DND-41 (cell line): ENCODE measurements around the gene RTP1.

Source experiments
- ATAC-seq: fragments of 200-7000 bp; cut with Tn5 transposase; 3 replicates; pipeline ENCODE4 v1.9.1; 2021; ENCODE audit warnings: low read depth; ENCODE audit not compliant: insufficient read depth
- DNase-seq: peaks from one replicate; pipeline ENCODE4 v3.0.0-alpha.2; 2020
- H2AFZ ChIP-seq: 2 replicates; pipeline ENCODE4 v1.6.0; 2012; ENCODE audit warnings: low read depth, low read length
- H3K27ac ChIP-seq: 2 replicates; pipeline ENCODE4 v1.5.1; 2012; ENCODE audit warnings: low read length, inconsistent platforms
- H3K27me3 ChIP-seq: fragments of 200-600 bp; sonication (generic); 2 replicates; pipeline ENCODE4 v1.6.0; 2012; ENCODE audit warnings: low read length, mild to moderate bottlenecking, inconsistent platforms; ENCODE audit not compliant: insufficient read depth, poor library complexity
- H3K36me3 ChIP-seq: 2 replicates; pipeline ENCODE4 v1.5.1; 2012; ENCODE audit warnings: low read length, inconsistent platforms; ENCODE audit not compliant: insufficient read depth
- H3K4me1 ChIP-seq: 2 replicates; pipeline ENCODE4 v1.5.1; 2012; ENCODE audit warnings: mild to moderate bottlenecking, low read length; ENCODE audit not compliant: insufficient read depth
- H3K4me2 ChIP-seq: 2 replicates; pipeline ENCODE4 v1.6.0; 2012; ENCODE audit warnings: mild to moderate bottlenecking, moderate library complexity, low read length, inconsistent platforms; ENCODE audit not compliant: insufficient read depth
- H3K4me3 ChIP-seq, 2 experiments: fragments of 200-600 bp in 1 of 2; shearing (Covaris generic) in 1 of 2; 2 replicates each; pipeline ENCODE4 v1.5.1; 2012 to 2016; ENCODE audit warnings: inconsistent platforms in 2 of 2, low read length in 2 of 2, mild to moderate bottlenecking in 2 of 2, low read depth in 1 of 2, moderate library complexity in 1 of 2
- H3K79me2 ChIP-seq: 2 replicates; pipeline ENCODE4 v1.6.0; 2012; ENCODE audit warnings: low read length, inconsistent platforms; ENCODE audit not compliant: insufficient read depth
- H3K9ac ChIP-seq: 2 replicates; pipeline ENCODE4 v1.6.0; 2012; ENCODE audit warnings: low read depth, mild to moderate bottlenecking, inconsistent platforms, low read length, moderate library complexity
- H3K9me3 ChIP-seq: 2 replicates; pipeline ENCODE4 v1.5.1; 2012; ENCODE audit warnings: low read length, moderate library complexity, mild to moderate bottlenecking, inconsistent platforms; ENCODE audit not compliant: insufficient read depth, severe bottlenecking
- H4K20me1 ChIP-seq: 2 replicates; pipeline ENCODE4 v1.6.0; 2012; ENCODE audit warnings: low read length; ENCODE audit not compliant: insufficient read depth
- EZH2 ChIP-seq: IDR thresholded peaks from 3 replicates; pipeline ENCODE4 v1.6.1; 2012; ENCODE audit warnings: borderline replicate concordance, low read depth, mild to moderate bottlenecking, moderate library complexity, low read length, inconsistent platforms; ENCODE audit not compliant: severe bottlenecking
- TF ChIP-seq, protein P1 (sequence below): IDR thresholded peaks from 2 replicates; pipeline ENCODE4 v1.5.1; 2012; ENCODE audit warnings: borderline replicate concordance, low read length, moderate library complexity, mild to moderate bottlenecking; ENCODE audit not compliant: poor library complexity, severe bottlenecking; ENCODE audit errors: extremely low read depth

The RTP1 gene, protein sequence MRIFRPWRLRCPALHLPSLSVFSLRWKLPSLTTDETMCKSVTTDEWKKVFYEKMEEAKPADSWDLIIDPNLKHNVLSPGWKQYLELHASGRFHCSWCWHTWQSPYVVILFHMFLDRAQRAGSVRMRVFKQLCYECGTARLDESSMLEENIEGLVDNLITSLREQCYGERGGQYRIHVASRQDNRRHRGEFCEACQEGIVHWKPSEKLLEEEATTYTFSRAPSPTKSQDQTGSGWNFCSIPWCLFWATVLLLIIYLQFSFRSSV

DNA sequence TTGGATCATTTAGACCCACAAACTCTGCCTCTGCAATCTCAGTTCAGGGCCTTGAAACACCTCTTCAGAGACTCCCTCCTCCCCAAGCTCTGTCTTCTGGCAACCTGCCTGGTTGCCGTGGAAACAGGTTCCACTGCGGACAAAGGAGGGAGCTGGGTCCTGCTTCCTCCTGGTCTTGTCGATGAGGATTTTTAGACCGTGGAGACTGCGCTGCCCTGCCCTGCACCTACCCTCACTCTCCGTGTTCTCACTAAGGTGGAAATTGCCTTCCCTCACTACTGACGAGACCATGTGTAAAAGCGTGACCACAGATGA, at the start of gene RTP1:
TSS of gene RTP1 (plus strand) at position 152 of the 315 bp plus-strand sequence. CDS start at position 182, 30 bp downstream.
- Histone ChIP-seq H3K36me3 (no peaks in the 10 kb centered on the region), H2AFZ (no peak within 1 kb of the TSS), H3K9me3 (no peaks in the 10 kb centered on the region), H4K20me1 (no peaks in the 10 kb centered on the region), H3K4me3 (no peak within 1 kb of the TSS), H3K4me2 (no peak within 1 kb of the TSS), H3K4me1 (no peaks in the 10 kb centered on the region), H3K9ac (no peak within 1 kb of the TSS), H3K79me2 (no peaks in the 10 kb centered on the region), H3K27me3 (no peaks in the 10 kb centered on the region), H3K27ac (no peak within 1 kb of the TSS)
- DNase-seq (no peak), ATAC-seq (no peak)
- TF ChIP-seq, protein P1, sequence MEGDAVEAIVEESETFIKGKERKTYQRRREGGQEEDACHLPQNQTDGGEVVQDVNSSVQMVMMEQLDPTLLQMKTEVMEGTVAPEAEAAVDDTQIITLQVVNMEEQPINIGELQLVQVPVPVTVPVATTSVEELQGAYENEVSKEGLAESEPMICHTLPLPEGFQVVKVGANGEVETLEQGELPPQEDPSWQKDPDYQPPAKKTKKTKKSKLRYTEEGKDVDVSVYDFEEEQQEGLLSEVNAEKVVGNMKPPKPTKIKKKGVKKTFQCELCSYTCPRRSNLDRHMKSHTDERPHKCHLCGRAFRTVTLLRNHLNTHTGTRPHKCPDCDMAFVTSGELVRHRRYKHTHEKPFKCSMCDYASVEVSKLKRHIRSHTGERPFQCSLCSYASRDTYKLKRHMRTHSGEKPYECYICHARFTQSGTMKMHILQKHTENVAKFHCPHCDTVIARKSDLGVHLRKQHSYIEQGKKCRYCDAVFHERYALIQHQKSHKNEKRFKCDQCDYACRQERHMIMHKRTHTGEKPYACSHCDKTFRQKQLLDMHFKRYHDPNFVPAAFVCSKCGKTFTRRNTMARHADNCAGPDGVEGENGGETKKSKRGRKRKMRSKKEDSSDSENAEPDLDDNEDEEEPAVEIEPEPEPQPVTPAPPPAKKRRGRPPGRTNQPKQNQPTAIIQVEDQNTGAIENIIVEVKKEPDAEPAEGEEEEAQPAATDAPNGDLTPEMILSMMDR, result no peak
- TF ChIP-seq EZH2, result no peak

DNA sequence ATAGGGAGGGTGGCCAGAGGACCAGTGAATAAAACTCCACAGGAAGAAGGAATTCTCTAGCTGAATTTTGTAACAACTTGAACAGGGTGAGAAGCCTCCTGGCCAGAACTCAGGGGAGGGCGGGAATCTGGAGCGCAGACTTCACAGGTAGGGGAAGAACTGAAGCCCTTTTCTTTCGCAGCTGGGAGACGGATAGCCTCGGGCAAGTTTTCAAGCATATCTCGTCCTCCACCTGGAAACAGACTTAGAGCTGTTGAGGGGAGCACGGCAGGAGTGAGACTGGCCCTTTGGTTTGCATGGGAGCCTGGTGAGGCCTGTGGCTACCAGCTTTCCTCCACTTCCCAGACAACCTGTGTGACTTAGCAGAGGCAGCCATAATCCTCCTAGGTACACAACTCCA, 47.1 kb upstream of the RTP1 start:
- no peaks in the 10 kb centered on the region for H3K4me1 ChIP-seq
- H4K20me1 ChIP-seq, result no peaks in the 10 kb centered on the region
- H3K4me3 ChIP-seq, result no peak overlapping the region
- no peak for TF ChIP-seq EZH2
- TF ChIP-seq, protein P1, result no peak
- H3K36me3 ChIP-seq, result no peaks in the 10 kb centered on the region
- H3K27me3 ChIP-seq, result no peaks in the 10 kb centered on the region
- ATAC-seq (no peak), DNase-seq (no peak)
- H3K4me2 ChIP-seq, result no peak overlapping the region
- no peaks in the 10 kb centered on the region for H3K79me2 ChIP-seq
- H2AFZ ChIP-seq, result no peak overlapping the region
- H3K27ac ChIP-seq, result no peak overlapping the region
- H3K9me3 ChIP-seq, result no peaks in the 10 kb centered on the region
- H3K9ac ChIP-seq, result no peak overlapping the region

DNA sequence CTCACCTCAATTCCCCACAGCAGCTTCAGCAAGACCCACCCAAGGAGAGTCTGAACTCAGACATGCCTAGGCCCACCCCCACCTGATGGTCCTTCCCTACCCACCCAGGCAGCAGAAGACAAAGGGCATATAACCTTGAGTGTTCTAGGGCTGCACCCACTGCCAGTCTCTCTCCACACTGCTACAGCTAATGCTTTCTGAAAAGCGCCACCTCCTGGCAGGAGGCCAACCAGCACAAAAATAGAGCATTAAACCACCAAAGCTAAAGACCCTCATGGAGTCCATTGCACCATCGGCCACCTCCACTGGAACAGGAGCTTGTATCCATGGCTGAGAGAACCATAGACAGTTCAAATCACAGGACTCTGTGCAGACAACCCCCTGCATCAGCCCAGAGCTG, 46.7 kb upstream of the RTP1 start:
- Histone ChIP-seq H2AFZ (no peak overlapping the region), H3K27ac (no peak overlapping the region), H3K36me3 (no peaks in the 10 kb centered on the region), H4K20me1 (no peaks in the 10 kb centered on the region), H3K4me1 (no peaks in the 10 kb centered on the region), H3K79me2 (no peaks in the 10 kb centered on the region), H3K4me3 (no peak overlapping the region), H3K9ac (no peak overlapping the region), H3K9me3 (no peaks in the 10 kb centered on the region), H3K4me2 (no peak overlapping the region), H3K27me3 (no peaks in the 10 kb centered on the region)
- ATAC-seq, result no peak
- TF ChIP-seq, protein P1, result peak; percentile 44
- no peak for TF ChIP-seq EZH2
- peak; percentile 26 for DNase-seq
